K562 (cell line): Measurements from ENCODE around the gene FBXO17. TPM values are rescaled to one million over a fixed set of nuclear protein-coding genes. Genes with fewer than 3 reads are reported as not detected.

Source experiments
- AFF1 ChIP-seq, 2 experiments: fragments of 450-650 bp; IDR thresholded peaks; 2 replicates each; pipeline ENCODE4 v1.6.1; 2018; ENCODE audit warnings: mild to moderate bottlenecking in 2 of 2, low read depth in 1 of 2; ENCODE audit not compliant: partially characterized antibody in 2 of 2
- FOXK2 ChIP-seq, 2 experiments: fragments of 450-650 bp; IDR thresholded peaks in 1 of 2; conservative IDR thresholded peaks in 1 of 2; 2 replicates each; pipeline ENCODE4 v1.6.1; 2016; ENCODE audit warnings: low read depth in 2 of 2, mild to moderate bottlenecking in 1 of 2
- HNRNPK ChIP-seq: fragments of 200-400 bp; formaldehyde crosslinking; IDR thresholded peaks from one replicate; pipeline ENCODE4 v1.6.1; 2018; ENCODE audit warnings: mild to moderate bottlenecking, low read depth, low read length; ENCODE audit not compliant: poor library complexity, severe bottlenecking
- HOMEZ ChIP-seq: fragments of 250-450 bp; sonication (Bioruptor Pico); IDR thresholded peaks from 2 replicates; pipeline ENCODE4 v1.4.0; 2020; ENCODE audit warnings: mild to moderate bottlenecking, moderate library complexity
- PHF8 ChIP-seq: fragments of 200-600 bp; sonication (generic); IDR thresholded peaks from 2 replicates; pipeline ENCODE4 v1.6.1; 2012; ENCODE audit warnings: mixed run types, mild to moderate bottlenecking, inconsistent platforms, low read length, moderate library complexity, borderline replicate concordance
- POLR2AphosphoS2 ChIP-seq: IDR thresholded peaks from 2 replicates; pipeline ENCODE4 v1.6.1; 2012; ENCODE audit warnings: low read length, improper control_type of control experiment
- PTTG1 ChIP-seq: fragments of 450-650 bp; IDR thresholded peaks from 2 replicates; pipeline ENCODE4 v1.6.1; 2016; ENCODE audit warnings: low read depth, mild to moderate bottlenecking, missing genetic modification characterization, missing compliant biosample characterization
- TRIM24 ChIP-seq, 2 experiments: fragments of 450-650 bp; IDR thresholded peaks; 2 replicates each; pipeline ENCODE4 v1.6.1; 2016
- TSHZ1 ChIP-seq: fragments of 250-450 bp; sonication (Bioruptor Pico); IDR thresholded peaks from 2 replicates; pipeline ENCODE4 v1.4.0; 2020; ENCODE audit warnings: mild to moderate bottlenecking, moderate library complexity
- U2AF1 ChIP-seq: fragments of 200-400 bp; formaldehyde crosslinking; optimal IDR thresholded peaks from 2 replicates; pipeline ENCODE3; 2017; ENCODE audit warnings: mild to moderate bottlenecking, low read depth, low read length, moderate library complexity
- ZNF586 ChIP-seq: fragments of 450-650 bp; formaldehyde crosslinking; conservative IDR thresholded peaks from 2 replicates; pipeline ENCODE4 v1.4.0; 2020; ENCODE audit warnings: mild to moderate bottlenecking, moderate library complexity
- polyA plus RNA-seq, 8 experiments: library from polyadenylated mRNA; depleted of rRNA in 4 of 8; stranded (reverse) in 5 of 8; unstranded in 3 of 8; fragments of >200 nt; fragmentation: Nextera tagmentation in 2 of 8; fragmentation: Illumina TruSeq in 1 of 8; extraction: Ambion mirVana in 2 of 8; extraction: Trizol in 1 of 8; gene quantifications; 2 replicates each; pipeline versions ENCODE4 v1.2.1 to v1.2.3, GENCODE V29; 2011 to 2014; ENCODE audit warnings: inconsistent platforms in 1 of 8, missing spikeins in 1 of 8
- total RNA-seq, 7 experiments: library from RNA; depleted of rRNA in 6 of 7; stranded (reverse); fragments of >200 nt in 6 of 7; fragmentation: Illumina TruSeq in 2 of 7; extraction: Trizol in 2 of 7; gene quantifications; 2 replicates each; pipeline versions ENCODE4 v1.2.1 to v1.2.3, GENCODE V29; 2011 to 2021; ENCODE audit warnings: low replicate concordance in 1 of 7

FBXO17 gene
- total and polyA plus RNA-seq, 9 of the 15 experiments (the other 6 are each of a cell fraction or from before 2014, with no cell fraction given): 4.1 to 27.1 (median 19.0) TPM

- TF ChIP-seq AFF1 (IDR thresholded peaks at IDR 0.05; ENCODE audit: low read depth in 1 of 2, partially characterized antibody in 2 of 2) (no peak), POLR2AphosphoS2 (no peak), HOMEZ (CRISPR knock-in tag) (no peak), U2AF1 (no peak), FOXK2 (conservative IDR thresholded peaks at IDR 0.05 in 1 of 2, IDR thresholded peaks at IDR 0.05 in 1 of 2; ENCODE audit: low read depth in 2 of 2) (no peak), PHF8 (peak; percentile 77; the same call in 1 of the 2 replicates), TRIM24 (IDR thresholded peaks at IDR 0.05) (no peak), PTTG1 (tag) (no peak), ZNF586 (CRISPR knock-in tag) (no peak), HNRNPK (no peak), TSHZ1 (CRISPR knock-in tag) (no peak)
These were observed at the start of gene FBXO17 (continued) for GRCh38 chr19:38975214-38975860.
